Measurements from ENCODE around the gene BBS7. TPM values are rescaled to one million over a fixed set of nuclear protein-coding genes. Genes with fewer than 3 reads are reported as not detected.

Gene BBS7
- total RNA-seq, 3 donors from 2014 or later: 9.4 to 19.6 (median 13.5) TPM

GRCh38 chr4:121817006-121817405, 53.3 kb downstream of the BBS7 start:
- DNase-seq (no peak), ATAC-seq (no peak)
- intact Hi-C loops (cut with DNase I, micrococcal nuclease): no loop called here
- TF ChIP-seq CTCF (IDR thresholded peaks at IDR 0.05): no peak
- Histone ChIP-seq H3K9me3 (no peaks in the 10 kb centered on the region), H3K4me1 (ENCODE audit: low read depth) (no peaks in the 10 kb centered on the region), H3K36me3 (ENCODE audit: low read depth) (no peaks in the 10 kb centered on the region), H3K4me3 (no peak overlapping the region)

GRCh38 chr4:121814756-121815155, 55.5 kb downstream of the BBS7 start:
- Histone ChIP-seq H3K9me3 (no peaks in the 10 kb centered on the region), H3K4me3 (no peak overlapping the region), H3K4me1 (ENCODE audit: low read depth) (no peaks in the 10 kb centered on the region), H3K36me3 (ENCODE audit: low read depth) (no peaks in the 10 kb centered on the region)
- no peak for TF ChIP-seq CTCF (IDR thresholded peaks at IDR 0.05)
- ATAC-seq (no peak), DNase-seq (no peak)
- intact Hi-C loops (cut with DNase I, micrococcal nuclease): no loop called here

DNA sequence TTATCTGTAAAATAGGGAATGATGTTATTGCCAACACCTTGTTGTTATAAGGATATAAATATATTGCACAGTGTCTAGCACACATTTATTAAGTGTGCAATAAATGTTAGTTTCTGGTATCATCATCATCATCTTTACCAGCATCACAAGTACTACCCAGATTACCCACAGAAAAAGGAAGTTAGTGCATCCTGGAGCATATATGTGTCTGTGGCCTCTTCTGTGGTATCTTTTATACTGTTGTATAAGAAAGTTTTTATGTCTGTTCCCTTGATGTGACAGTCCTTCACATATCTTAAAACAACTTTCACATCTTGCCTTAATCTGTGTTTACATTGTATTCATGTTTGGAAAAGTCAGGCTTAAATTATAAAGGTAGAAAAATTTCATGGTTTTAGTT, 59.2 kb downstream of the BBS7 start:
- ATAC-seq (no peak), DNase-seq (no peak)
- H3K9me3 ChIP-seq: no peaks in the 10 kb centered on the region
- intact Hi-C loops (cut with DNase I, micrococcal nuclease): no loop called here
- no peak for TF ChIP-seq CTCF (IDR thresholded peaks at IDR 0.05)
- H3K4me1 ChIP-seq (ENCODE audit: low read depth): no peaks in the 10 kb centered on the region
- no peak overlapping the region for H3K4me3 ChIP-seq
- no peaks in the 10 kb centered on the region for H3K36me3 ChIP-seq (ENCODE audit: low read depth)

DNA sequence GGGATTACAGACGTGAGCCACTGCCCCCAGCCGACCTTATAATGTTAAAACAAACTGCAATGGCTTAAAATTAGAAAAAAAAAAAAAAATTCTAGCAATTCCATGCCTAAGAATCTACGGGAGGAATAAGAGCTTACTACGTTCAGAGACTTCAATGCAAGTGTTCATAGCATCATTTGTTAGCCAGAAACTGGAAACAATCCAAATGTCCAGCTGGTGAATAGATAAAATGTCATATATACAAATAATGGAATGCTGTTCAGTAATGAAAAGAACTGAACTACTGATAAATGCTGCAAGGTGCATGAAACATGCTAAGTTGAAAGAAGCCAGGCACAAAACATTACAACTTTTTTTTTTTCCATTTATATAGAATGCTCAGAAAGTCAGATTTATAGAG, 63.9 kb downstream of the BBS7 start:
- no peak overlapping the region for H3K4me3 ChIP-seq
- H3K36me3 ChIP-seq (ENCODE audit: low read depth): no peaks in the 10 kb centered on the region
- no peaks in the 10 kb centered on the region for H3K9me3 ChIP-seq
- DNase-seq (no peak), ATAC-seq (no peak)
- TF ChIP-seq CTCF (IDR thresholded peaks at IDR 0.05): no peak
- intact Hi-C loops (cut with DNase I, micrococcal nuclease): no loop called here
- no peaks in the 10 kb centered on the region for H3K4me1 ChIP-seq (ENCODE audit: low read depth)

DNA sequence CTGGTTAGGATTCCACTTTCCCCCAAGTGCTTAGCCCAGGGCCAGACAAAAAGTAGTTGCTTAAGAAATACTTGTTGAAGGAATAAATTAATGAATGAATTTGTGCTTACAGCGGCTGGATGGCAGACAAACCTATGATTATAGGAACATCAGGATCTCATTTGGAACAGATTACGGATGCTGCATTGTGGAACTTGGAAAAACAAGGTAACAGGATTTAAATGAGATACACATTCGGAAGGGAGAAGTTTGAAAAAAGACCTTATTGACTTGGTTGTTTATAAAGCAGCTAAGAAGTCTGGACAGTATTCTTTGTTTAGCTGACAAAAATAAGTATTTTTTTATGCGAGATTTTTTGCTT, 68.6 kb downstream of the BBS7 start:
- intact Hi-C loops (cut with DNase I, micrococcal nuclease): no loop called here
- no peak for ATAC-seq

More for the DNA sequence above, 68.6 kb downstream of the BBS7 start:
- Histone ChIP-seq H3K9me3 (no peaks in the 10 kb centered on the region), H3K4me1 (ENCODE audit: low read depth) (no peaks in the 10 kb centered on the region), H3K4me3 (peak overlapping the region; percentile 74), H3K36me3 (ENCODE audit: low read depth) (no peaks in the 10 kb centered on the region)
- DNase-seq: no peak
- TF ChIP-seq CTCF (IDR thresholded peaks at IDR 0.05): no peak
